IMR-90 (cell line): Measurements from ENCODE around the gene APPBP2.
"Not testable (repeated sequence)": the region's sequence is repeated elsewhere in the genome, so short reads cannot be mapped to it uniquely, and the experiment has no call there.

Experiments used
- CEBPB ChIP-seq: IDR thresholded peaks from 2 replicates; pipeline ENCODE4 v1.6.1; 2012; ENCODE audit warnings: low read depth, low read length, improper control_type of control experiment
- MAFK ChIP-seq: IDR thresholded peaks from 2 replicates; pipeline ENCODE4 v1.6.1; 2012; ENCODE audit warnings: low read depth, low read length, improper control_type of control experiment
- MAZ ChIP-seq: IDR thresholded peaks from 2 replicates; pipeline ENCODE4 v1.6.1; 2012; ENCODE audit warnings: low read depth, mild to moderate bottlenecking, low read length, improper control_type of control experiment, moderate library complexity, borderline replicate concordance
- MXI1 ChIP-seq: IDR thresholded peaks from 2 replicates; pipeline ENCODE4 v1.6.1; 2012; ENCODE audit warnings: low read depth, mild to moderate bottlenecking, low read length, moderate library complexity, borderline replicate concordance
- NFE2L2 ChIP-seq: fragments of 150-350 bp; IDR thresholded peaks from 2 replicates; pipeline ENCODE4 v1.6.1; 2016; ENCODE audit warnings: low read depth, mild to moderate bottlenecking, low read length
- POLR2A ChIP-seq: IDR thresholded peaks from 2 replicates; pipeline ENCODE4 v1.6.1; 2012; ENCODE audit warnings: mild to moderate bottlenecking, low read depth, low read length
- RAD21 ChIP-seq: IDR thresholded peaks from 2 replicates; pipeline ENCODE4 v1.6.1; 2012; ENCODE audit warnings: low read length, improper control_type of control experiment
- RCOR1 ChIP-seq: IDR thresholded peaks from 2 replicates; pipeline ENCODE4 v1.6.1; 2012; ENCODE audit warnings: mild to moderate bottlenecking, low read length, improper control_type of control experiment; ENCODE audit not compliant: insufficient replicate concordance
- TF ChIP-seq, protein P1 (sequence below): conservative IDR thresholded peaks from 2 replicates; pipeline ENCODE4 v1.5.1; 2012; ENCODE audit warnings: mild to moderate bottlenecking, low read depth, low read length, improper control_type of control experiment
- TF ChIP-seq, protein P2 (sequence below): fragments of 150-350 bp; IDR thresholded peaks from 2 replicates; pipeline ENCODE4 v1.6.1; 2016; ENCODE audit warnings: low read depth, mild to moderate bottlenecking, low read length, moderate library complexity, borderline replicate concordance

DNA sequence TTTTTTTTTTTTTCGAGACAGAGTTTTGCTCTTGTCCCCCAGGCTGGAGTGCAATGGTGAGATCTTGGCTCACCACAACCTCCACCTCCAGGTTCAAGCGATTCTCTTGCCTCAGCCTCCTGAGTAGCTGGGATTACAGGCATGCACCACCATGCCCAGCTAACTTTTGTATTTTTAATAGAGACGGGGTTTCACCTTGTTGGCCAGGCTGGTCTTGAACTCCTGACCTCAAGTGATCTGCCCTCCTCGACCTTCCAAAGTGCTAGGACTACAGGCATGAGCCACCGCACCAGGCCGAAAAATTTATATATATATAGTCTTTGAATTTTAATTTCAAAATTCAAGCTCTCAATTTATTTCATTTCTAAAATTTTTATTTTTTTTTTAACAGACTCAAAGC is 97.6 kb downstream of the APPBP2 start:
- TF ChIP-seq, protein P1, sequence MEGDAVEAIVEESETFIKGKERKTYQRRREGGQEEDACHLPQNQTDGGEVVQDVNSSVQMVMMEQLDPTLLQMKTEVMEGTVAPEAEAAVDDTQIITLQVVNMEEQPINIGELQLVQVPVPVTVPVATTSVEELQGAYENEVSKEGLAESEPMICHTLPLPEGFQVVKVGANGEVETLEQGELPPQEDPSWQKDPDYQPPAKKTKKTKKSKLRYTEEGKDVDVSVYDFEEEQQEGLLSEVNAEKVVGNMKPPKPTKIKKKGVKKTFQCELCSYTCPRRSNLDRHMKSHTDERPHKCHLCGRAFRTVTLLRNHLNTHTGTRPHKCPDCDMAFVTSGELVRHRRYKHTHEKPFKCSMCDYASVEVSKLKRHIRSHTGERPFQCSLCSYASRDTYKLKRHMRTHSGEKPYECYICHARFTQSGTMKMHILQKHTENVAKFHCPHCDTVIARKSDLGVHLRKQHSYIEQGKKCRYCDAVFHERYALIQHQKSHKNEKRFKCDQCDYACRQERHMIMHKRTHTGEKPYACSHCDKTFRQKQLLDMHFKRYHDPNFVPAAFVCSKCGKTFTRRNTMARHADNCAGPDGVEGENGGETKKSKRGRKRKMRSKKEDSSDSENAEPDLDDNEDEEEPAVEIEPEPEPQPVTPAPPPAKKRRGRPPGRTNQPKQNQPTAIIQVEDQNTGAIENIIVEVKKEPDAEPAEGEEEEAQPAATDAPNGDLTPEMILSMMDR = not testable (repeated sequence)
- not testable (repeated sequence) for TF ChIP-seq NFE2L2, MAZ, POLR2A, RCOR1, RAD21, MXI1, CEBPB, MAFK
- TF ChIP-seq, protein P2, sequence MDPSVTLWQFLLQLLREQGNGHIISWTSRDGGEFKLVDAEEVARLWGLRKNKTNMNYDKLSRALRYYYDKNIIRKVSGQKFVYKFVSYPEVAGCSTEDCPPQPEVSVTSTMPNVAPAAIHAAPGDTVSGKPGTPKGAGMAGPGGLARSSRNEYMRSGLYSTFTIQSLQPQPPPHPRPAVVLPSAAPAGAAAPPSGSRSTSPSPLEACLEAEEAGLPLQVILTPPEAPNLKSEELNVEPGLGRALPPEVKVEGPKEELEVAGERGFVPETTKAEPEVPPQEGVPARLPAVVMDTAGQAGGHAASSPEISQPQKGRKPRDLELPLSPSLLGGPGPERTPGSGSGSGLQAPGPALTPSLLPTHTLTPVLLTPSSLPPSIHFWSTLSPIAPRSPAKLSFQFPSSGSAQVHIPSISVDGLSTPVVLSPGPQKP = not testable (repeated sequence)
